IMR-90 (cell line): ENCODE results near the gene PRRT2. TPM values are rescaled to one million over a fixed set of nuclear protein-coding genes. Genes with fewer than 3 reads are reported as not detected.

Source experiments
- ATAC-seq: fragments of 200-7000 bp; cut with Tn5 transposase; 2 replicates; pipeline ENCODE4 v1.9.1; 2020; ENCODE audit warnings: low read depth, mild to moderate bottlenecking, moderate library complexity
- BruUV-seq: library from RNA; stranded (reverse); fragments of 400-500 nt; replicated peaks from 2 replicates; lab custom pipeline; 2021; lab: Mats Ljungman, UMichigan
- CTCF ChIA-PET: fragments of 300-600 bp; formaldehyde crosslinking; extraction: SDS; loops from one replicate; lab custom pipeline; 2021; ENCODE audit warnings: antibody characterized with exemption; lab: Yijun Ruan, JAX
- POLR2A ChIA-PET: fragments of 300-600 bp; sonication (Branson Sonifier 250); formaldehyde crosslinking; loops from one replicate; lab custom pipeline; 2022; ENCODE audit warnings: antibody characterized with exemption; ENCODE audit not compliant: unreplicated experiment; lab: Charles Lee
- DNase-seq: peaks from one replicate; pipeline ENCODE4 v3.0.0; 2013
- H2AFZ ChIP-seq: replicated peaks from 2 replicates; pipeline ENCODE3; 2013; ENCODE audit warnings: low read length, mild to moderate bottlenecking; ENCODE audit not compliant: poor library complexity
- H2AK5ac ChIP-seq: 2 replicates; pipeline ENCODE4 v1.6.1; 2013; ENCODE audit warnings: low read depth, low read length, inconsistent platforms
- H2AK9ac ChIP-seq: replicated peaks from 2 replicates; pipeline ENCODE3; 2013; ENCODE audit warnings: mild to moderate bottlenecking, low read depth, low read length, moderate library complexity; ENCODE audit not compliant: poor library complexity
- H2BK120ac ChIP-seq: 2 replicates; pipeline ENCODE4 v1.6.1; 2013; ENCODE audit warnings: low read depth, low read length, inconsistent platforms
- H2BK15ac ChIP-seq: 3 replicates; pipeline ENCODE4 v1.6.1; 2013; ENCODE audit warnings: low read depth, low read length, inconsistent platforms
- H2BK20ac ChIP-seq: 2 replicates; pipeline ENCODE4 v1.6.1; 2013; ENCODE audit warnings: low read depth, mild to moderate bottlenecking, inconsistent platforms, low read length, moderate library complexity
- H2BK5ac ChIP-seq: 2 replicates; pipeline ENCODE4 v1.6.1; 2013; ENCODE audit warnings: mild to moderate bottlenecking, low read depth, low read length, inconsistent platforms; ENCODE audit not compliant: poor library complexity, severe bottlenecking
- H3K14ac ChIP-seq: replicated peaks from 2 replicates; pipeline ENCODE4 v1.6.1; 2013; ENCODE audit warnings: low read depth, low read length, inconsistent platforms
- H3K18ac ChIP-seq: 2 replicates; pipeline ENCODE4 v1.6.1; 2013; ENCODE audit warnings: low read depth, low read length, control low read depth
- H3K23ac ChIP-seq: 2 replicates; pipeline ENCODE4 v1.6.1; 2013; ENCODE audit warnings: low read depth, low read length, inconsistent platforms
- H3K27ac ChIP-seq: 2 replicates; pipeline ENCODE4 v1.5.1; 2013; ENCODE audit warnings: mild to moderate bottlenecking, control low read depth, low read length; ENCODE audit not compliant: insufficient read depth
- H3K27me3 ChIP-seq: 2 replicates; pipeline ENCODE4 v1.6.1; 2013; ENCODE audit warnings: low read length; ENCODE audit not compliant: control insufficient read depth, insufficient read depth
- H3K36me3 ChIP-seq: 2 replicates; pipeline ENCODE4 v1.6.1; 2013; ENCODE audit warnings: low read length, mixed read lengths; ENCODE audit not compliant: control insufficient read depth, insufficient read depth
- H3K4ac ChIP-seq: 2 replicates; pipeline ENCODE4 v1.6.1; 2013; ENCODE audit warnings: low read depth, low read length, inconsistent platforms
- H3K4me1 ChIP-seq: 2 replicates; pipeline ENCODE4 v1.6.1; 2013; ENCODE audit warnings: low read length, mixed read lengths; ENCODE audit not compliant: control insufficient read depth, insufficient read depth
- H3K4me2 ChIP-seq: 2 replicates; pipeline ENCODE4 v1.6.1; 2013; ENCODE audit warnings: low read depth, mild to moderate bottlenecking, control low read depth, low read length, moderate library complexity
- H3K4me3 ChIP-seq: 2 replicates; pipeline ENCODE4 v1.5.1; 2013; ENCODE audit warnings: low read depth, mild to moderate bottlenecking, control low read depth, low read length, moderate library complexity; ENCODE audit not compliant: insufficient read depth
- H3K56ac ChIP-seq: 2 replicates; pipeline ENCODE4 v1.6.1; 2013; ENCODE audit warnings: low read length, inconsistent platforms; ENCODE audit not compliant: insufficient read depth; ENCODE audit errors: extremely low read depth
- H3K79me1 ChIP-seq, 2 experiments: 2 replicates each; pipeline ENCODE4 v1.6.1; 2013; ENCODE audit warnings: low read length in 2 of 2, inconsistent platforms in 1 of 2, low read depth in 1 of 2
- H3K9ac ChIP-seq: 2 replicates; pipeline ENCODE4 v1.6.1; 2013; ENCODE audit warnings: low read depth, low read length, control low read depth
- H3K9me1 ChIP-seq: 2 replicates; pipeline ENCODE4 v1.6.1; 2013; ENCODE audit warnings: low read length, inconsistent platforms; ENCODE audit not compliant: insufficient read depth
- H3K9me3 ChIP-seq: 2 replicates; pipeline ENCODE4 v1.6.1; 2013; ENCODE audit warnings: low read length; ENCODE audit not compliant: control insufficient read depth, insufficient read depth
- H4K20me1 ChIP-seq: 2 replicates; pipeline ENCODE4 v1.6.1; 2013; ENCODE audit warnings: low read length, inconsistent platforms; ENCODE audit not compliant: insufficient read depth
- H4K5ac ChIP-seq: 2 replicates; pipeline ENCODE4 v1.6.1; 2013; ENCODE audit warnings: mild to moderate bottlenecking, low read depth, low read length, control low read depth
- H4K8ac ChIP-seq, 2 experiments: 2 replicates each; pipeline ENCODE4 v1.6.1; 2013; ENCODE audit warnings: low read depth in 2 of 2, low read length in 2 of 2, control low read depth in 1 of 2, inconsistent platforms in 1 of 2
- H4K91ac ChIP-seq: 2 replicates; pipeline ENCODE4 v1.6.1; 2013; ENCODE audit warnings: low read depth, low read length, inconsistent platforms; ENCODE audit not compliant: insufficient read depth
- BHLHE40 ChIP-seq: fragments of 150-350 bp; IDR thresholded peaks from 2 replicates; pipeline ENCODE4 v1.6.1; 2016; ENCODE audit warnings: mild to moderate bottlenecking, low read depth, low read length
- ELK1 ChIP-seq: fragments of 150-350 bp; IDR thresholded peaks from 2 replicates; pipeline ENCODE4 v1.6.1; 2016; ENCODE audit warnings: low read depth, mild to moderate bottlenecking, low read length, moderate library complexity, borderline replicate concordance
- MAZ ChIP-seq: IDR thresholded peaks from 2 replicates; pipeline ENCODE4 v1.6.1; 2012; ENCODE audit warnings: low read depth, mild to moderate bottlenecking, low read length, improper control_type of control experiment, moderate library complexity, borderline replicate concordance
- NFE2L2 ChIP-seq: fragments of 150-350 bp; IDR thresholded peaks from 2 replicates; pipeline ENCODE4 v1.6.1; 2016; ENCODE audit warnings: low read depth, mild to moderate bottlenecking, low read length
- POLR2A ChIP-seq: IDR thresholded peaks from 2 replicates; pipeline ENCODE4 v1.6.1; 2012; ENCODE audit warnings: mild to moderate bottlenecking, low read depth, low read length
- RAD21 ChIP-seq: IDR thresholded peaks from 2 replicates; pipeline ENCODE4 v1.6.1; 2012; ENCODE audit warnings: low read length, improper control_type of control experiment
- SMC3 ChIP-seq: fragments of 150-350 bp; IDR thresholded peaks from 2 replicates; pipeline ENCODE4 v1.6.1; 2016; ENCODE audit warnings: low read depth, mild to moderate bottlenecking, antibody characterized with exemption, low read length, moderate library complexity
- WGBS, 2 experiments: methylation state at CpG; one replicate each; pipeline versions ENCODE4 v1.1.5 to v1.1.7; 2013; ENCODE audit warnings: missing lambda C conversion rate in 2 of 2; ENCODE audit not compliant: insufficient read length in 1 of 2; ENCODE audit errors: extremely low coverage in 2 of 2; 5-methylcytosine and 5-hydroxymethylcytosine counted together
- dilution Hi-C: fragments of 300-500 bp; cut with HindIII; formaldehyde crosslinking; loops from one replicate; pipeline ENCODE4 v1.14.3; 2018; ENCODE audit warnings: low sequenced_read_pairs; ENCODE audit not compliant: unreplicated experiment
- in situ Hi-C: fragments of 300-500 bp; cut with MboI; formaldehyde crosslinking; loops from 3 replicates; pipeline ENCODE4 v1.14.3; 2019; ENCODE audit warnings: low sequenced_read_pairs, inconsistent platforms, mixed read lengths
- intact Hi-C: fragments of 100-400 bp; cut with micrococcal nuclease; formaldehyde crosslinking; loops from 2 replicates; pipeline ENCODE4 v1.10.0; 2022
- polyA plus RNA-seq, 3 experiments: library from polyadenylated mRNA; depleted of rRNA; stranded (reverse); fragments of >200 nt; gene quantifications; 2 replicates each; pipeline ENCODE4 v1.2.3, GENCODE V29; 2012; ENCODE audit warnings: low replicate concordance in 1 of 3
- total RNA-seq: library from RNA; depleted of rRNA; stranded (reverse); fragments of >200 nt; gene quantifications from 2 replicates; pipeline ENCODE4 v1.2.3, GENCODE V29; 2012

PRRT2 gene
- total and polyA plus RNA-seq, 2 of the 4 experiments (the other 2 are of a cell fraction), result 0.90 to 10.5 TPM

DNA sequence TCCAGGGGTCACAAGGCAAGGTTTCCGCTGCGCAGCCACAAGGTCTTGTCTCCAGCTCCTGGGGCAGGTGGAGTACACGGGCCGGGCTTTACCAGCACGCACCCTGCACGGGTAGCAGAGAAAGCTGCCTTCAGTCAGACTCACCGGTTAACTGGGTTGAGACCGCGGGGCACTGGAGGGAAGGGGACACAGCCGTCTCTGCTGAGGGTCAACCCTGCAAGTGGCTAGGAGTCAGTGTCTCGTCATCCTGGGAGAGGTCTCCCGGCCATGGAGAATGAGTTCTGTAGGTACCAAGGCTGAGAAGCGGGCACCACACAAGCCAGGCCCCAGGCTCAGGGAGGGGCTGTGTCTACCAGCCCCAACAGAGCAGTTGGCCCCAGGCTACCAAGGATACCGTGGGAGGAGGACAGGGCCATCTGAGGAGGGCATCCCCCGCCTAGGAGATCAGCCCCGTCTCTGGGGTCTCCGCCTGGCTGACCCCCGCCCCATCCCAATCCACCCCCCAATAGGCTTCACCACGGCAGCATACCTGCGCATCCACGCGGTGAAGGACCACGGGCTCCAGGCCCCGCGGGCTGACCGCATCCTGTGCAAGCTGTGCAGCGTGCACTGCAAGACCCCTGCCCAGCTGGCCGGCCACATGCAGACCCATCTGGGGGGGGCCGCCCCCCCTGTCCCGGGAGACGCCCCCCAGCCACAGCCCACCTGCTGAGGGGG, 2.8 kb upstream of the PRRT2 start:
- peak overlapping the region; percentile 61; the same call in 1 of the 2 replicates for H2AK5ac ChIP-seq
- H3K4ac ChIP-seq, result peak overlapping the region; percentile 39
- ChIA-PET CTCF (interaction anchor here (2.4 kb wide), 1 partner anchor 39 kb away, joined by 10 read pairs; no protein-coding TSS in a partner anchor), POLR2A (no interaction called here)
- peak overlapping the region; percentile 82 for H2BK5ac ChIP-seq
- peaks cover 30% of the 10 kb centered on the region for H4K20me1 ChIP-seq
- H3K4me2 ChIP-seq, result peak overlapping the region; percentile 96; the same call in 1 of the 2 replicates
- no peak overlapping the region for H4K5ac ChIP-seq
- H3K9me1 ChIP-seq, result peaks cover 8% of the 10 kb centered on the region; the same call in 1 of the 2 replicates
- DNase-seq, result no peak
- 0 out of 2 replicates have a peak overlapping the region, but pooled peaks have one; percentile 39 for H3K14ac ChIP-seq
- ATAC-seq, result no peak
- H4K8ac ChIP-seq, result no peak overlapping the region; a peak in 2 of 4 replicates
- H3K79me1 ChIP-seq, result peaks cover 8 to 43% of the 10 kb centered on the region in 2 experiments; a peak in 3 of 4 replicates
- H3K9me3 ChIP-seq, result no peaks in the 10 kb centered on the region
- no TSS peak for BruUV-seq
- in situ Hi-C loops, result no loop called here
- H3K27ac ChIP-seq, result 0 out of 2 replicates have a peak overlapping the region, but pooled peaks have one; percentile 0
- 84% methylated on average over 17 of the region's 31 CpGs; no CpG with 5 or more reads in 1 of the 2 experiments for WGBS, 2 experiments
- no peak overlapping the region for H2BK20ac ChIP-seq
- H3K9ac ChIP-seq, result peak overlapping the region; percentile 85; the same call in 1 of the 2 replicates
- no peak overlapping the region for H2BK15ac ChIP-seq
- H4K91ac ChIP-seq, result no peak overlapping the region
- peak overlapping the region; percentile 48; the same call in 1 of the 2 replicates for H3K23ac ChIP-seq
- H2BK120ac ChIP-seq, result no peak overlapping the region
- dilution Hi-C loops, result no loop called here
- no peak overlapping the region for H2AFZ ChIP-seq
- no peak overlapping the region for H3K56ac ChIP-seq
- no peak overlapping the region for H2AK9ac ChIP-seq
- TF ChIP-seq POLR2A, result no peak
- TF ChIP-seq MAZ, result no peak
- no peak for TF ChIP-seq NFE2L2
- TF ChIP-seq ELK1, result no peak
- no peak for TF ChIP-seq RAD21
- TF ChIP-seq SMC3, result no peak
- no peak for TF ChIP-seq BHLHE40
- H3K4me1 ChIP-seq, result peaks cover 23% of the 10 kb centered on the region
- H3K18ac ChIP-seq, result no peak overlapping the region
- no peak overlapping the region for H3K4me3 ChIP-seq
- peaks cover 12% of the 10 kb centered on the region for H3K36me3 ChIP-seq
- H3K27me3 ChIP-seq, result no peaks in the 10 kb centered on the region
- intact Hi-C loops, result no loop called here
